Neural progenitor cell (in vitro differentiated cells): ENCODE data around the gene FAM90A1.
"Not testable (repeated sequence)": the region's sequence is repeated elsewhere in the genome, so short reads cannot be mapped to it uniquely, and the experiment has no call there.

ENCODE experiments used
- CTCF ChIP-seq: fragments of 200-600 bp; sonication (generic); IDR thresholded peaks from 2 replicates; pipeline ENCODE4 v1.5.1; 2017; ENCODE audit warnings: antibody characterized with exemption, mild to moderate bottlenecking
- EZH2 ChIP-seq: fragments of 200-600 bp; sonication (generic); IDR thresholded peaks from 2 replicates; pipeline ENCODE4 v1.6.1; 2017; ENCODE audit warnings: antibody characterized with exemption, mild to moderate bottlenecking, moderate library complexity
- EZH2phosphoT487 ChIP-seq: fragments of 200-600 bp; sonication (generic); IDR thresholded peaks from 2 replicates; pipeline ENCODE4 v1.6.1; 2017; ENCODE audit warnings: antibody characterized with exemption

DNA sequence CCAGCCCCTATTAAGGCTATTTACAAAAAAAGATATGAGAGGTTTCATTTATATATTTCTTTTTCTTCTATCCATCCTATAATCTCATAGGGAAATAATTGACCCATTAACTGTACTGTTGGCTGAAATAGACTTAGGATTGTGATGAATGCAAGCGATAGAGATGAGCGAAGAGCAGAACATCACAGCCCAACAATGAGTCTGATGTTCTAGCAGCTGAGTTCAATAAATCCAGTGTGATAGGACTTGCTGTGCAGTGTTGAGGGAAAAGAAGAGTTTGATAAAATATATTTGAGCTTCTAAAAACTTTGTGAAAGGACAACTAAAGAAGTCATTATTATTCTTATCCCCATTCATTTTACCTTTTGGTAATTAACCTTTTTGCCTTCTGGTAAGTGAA, 54.5 kb downstream of the FAM90A1 start:
- not testable (repeated sequence) for TF ChIP-seq CTCF, EZH2, EZH2phosphoT487
